Hepatic stellate cell (primary cell): ENCODE measurements around the gene CACNG5.
A peak's percentile ranks its signal among the peaks of the same experiment; 100 is the strongest.

Source experiments
- DNase-seq: peaks from one replicate; pipeline ENCODE4 v3.0.0; 2011; ENCODE audit warnings: low spot score

The CACNG5 gene

DNA sequence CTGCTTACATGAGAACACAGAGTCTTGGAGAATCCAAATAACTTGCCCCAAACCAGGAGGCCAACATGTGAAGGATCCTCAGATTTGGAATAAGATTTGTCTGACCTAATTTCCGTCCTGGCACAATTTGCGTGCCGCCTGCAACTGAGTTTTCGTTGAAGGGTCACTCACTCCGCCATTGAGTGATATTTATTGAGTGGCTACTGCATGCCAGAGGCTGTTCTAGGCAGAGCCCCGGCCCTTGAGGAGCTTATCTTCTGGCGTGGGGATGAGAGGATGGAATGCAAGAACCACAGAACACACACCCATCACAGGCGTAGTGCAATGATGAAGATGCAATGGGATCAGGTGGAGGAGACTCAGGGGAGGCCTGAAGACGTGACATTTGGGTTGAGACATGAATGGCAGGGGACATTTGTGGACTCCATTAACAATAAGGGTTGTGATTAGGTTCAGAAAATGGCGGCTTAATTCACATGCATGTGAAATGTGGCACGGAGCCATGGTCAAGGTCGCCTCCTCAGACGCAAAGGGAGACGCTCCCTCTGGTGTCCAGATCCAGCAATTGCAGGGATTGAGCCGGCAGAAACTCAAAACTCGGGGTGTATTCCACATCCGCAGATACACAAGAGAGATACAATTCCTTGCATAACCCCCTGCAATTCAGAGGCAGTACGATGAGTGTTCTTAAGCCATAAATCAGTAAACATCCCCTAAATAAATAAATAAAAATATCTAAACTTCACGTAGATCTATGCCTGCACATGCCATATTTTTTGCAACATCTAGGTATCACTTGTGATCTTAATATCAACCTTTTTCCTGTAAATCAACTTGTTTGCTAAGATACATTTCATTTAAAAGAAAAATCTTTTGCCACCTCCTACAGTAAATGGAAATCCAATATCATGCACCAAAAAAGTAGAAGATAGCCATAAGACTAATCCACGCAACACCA lies 71.7 kb downstream of the CACNG5 start:
- peak; percentile 61 for DNase-seq

GRCh38 chr17:66909804-66910373 lies 75.0 kb downstream of the CACNG5 start:
- no peak for DNase-seq

DNA sequence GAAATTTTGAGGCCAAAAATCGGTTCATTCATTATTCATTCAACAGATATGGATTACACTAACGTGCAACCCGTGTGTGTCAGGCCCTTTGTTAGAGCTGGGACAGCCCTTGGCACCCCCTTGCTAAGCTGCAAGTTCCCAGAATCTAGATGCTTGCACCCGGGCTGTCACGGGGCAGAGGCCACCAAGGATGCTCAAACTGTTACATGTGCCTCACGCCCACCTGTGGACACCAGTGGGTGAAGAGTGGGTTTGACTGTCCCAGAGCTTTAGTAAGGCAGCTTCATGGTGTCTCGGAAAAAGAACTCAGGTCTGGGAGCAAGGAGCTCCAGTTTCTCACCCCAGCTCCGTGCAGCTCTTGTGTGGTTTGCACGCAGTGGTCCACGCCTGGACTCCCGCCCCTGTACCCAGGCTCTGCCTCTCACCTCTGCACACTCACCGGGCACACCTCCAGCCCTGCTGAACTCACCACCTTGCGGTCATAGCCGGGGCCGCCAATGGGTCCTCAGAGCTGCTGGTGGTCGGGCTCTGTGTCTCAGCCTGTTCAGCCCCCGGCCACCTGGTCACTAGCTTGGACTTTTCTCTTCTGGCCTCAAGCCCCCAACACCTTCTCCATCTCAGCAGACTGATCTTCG lies 75.9 kb downstream of the CACNG5 start:
- no peak for DNase-seq

DNA sequence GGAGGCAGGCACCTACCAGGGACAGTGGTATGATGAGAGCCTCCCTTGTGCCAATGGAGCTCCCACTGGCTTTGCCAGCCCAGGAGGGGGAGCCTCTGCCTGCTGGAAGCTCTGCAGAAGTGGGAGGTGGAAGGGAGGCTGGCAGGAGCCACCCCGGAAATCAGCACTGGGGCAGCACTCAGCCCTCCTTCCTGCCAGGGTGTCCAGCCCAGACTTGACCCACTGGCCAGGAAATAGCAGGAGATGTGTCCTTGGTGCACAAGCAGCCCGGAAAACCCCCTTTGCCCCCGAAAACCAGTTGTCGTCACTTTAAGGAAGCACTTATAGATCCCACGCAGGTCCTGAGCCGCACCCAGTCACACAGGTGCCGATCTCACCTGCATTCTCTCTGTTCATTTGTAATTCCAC lies 80.3 kb downstream of the CACNG5 start:
- DNase-seq: peak; percentile 21

DNA sequence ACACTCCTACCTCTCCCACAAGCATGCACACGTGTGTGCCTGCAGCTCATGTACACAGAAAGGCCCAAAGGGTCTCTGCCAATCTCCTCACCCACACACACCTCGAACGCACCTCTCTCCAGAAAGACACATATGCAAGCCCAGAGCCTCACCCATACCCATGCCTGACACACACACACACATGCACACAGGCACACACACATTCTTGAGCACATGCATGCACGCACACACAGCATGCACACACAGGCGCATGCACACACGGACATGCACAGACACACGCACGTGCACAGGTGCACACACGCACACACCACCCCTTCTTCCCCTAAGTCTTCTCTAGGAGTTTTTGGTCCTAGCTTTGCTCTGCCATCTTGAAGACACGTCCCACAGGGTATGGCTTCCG lies 80.9 kb downstream of the CACNG5 start:
- no peak for DNase-seq

- DNase-seq: no peak
Measured at GRCh38 chr17:66916946-66917345, 82.0 kb downstream of the CACNG5 start.

- no peak for DNase-seq
Measured at GRCh38 chr17:66918896-66919295, 84.0 kb downstream of the CACNG5 start.

GRCh38 chr17:66920435-66920834 lies 85.5 kb downstream of the CACNG5 start:
- DNase-seq: no peak

- no peak for DNase-seq
Measured at GRCh38 chr17:66920950-66921349, 86.0 kb downstream of the CACNG5 start.

DNA sequence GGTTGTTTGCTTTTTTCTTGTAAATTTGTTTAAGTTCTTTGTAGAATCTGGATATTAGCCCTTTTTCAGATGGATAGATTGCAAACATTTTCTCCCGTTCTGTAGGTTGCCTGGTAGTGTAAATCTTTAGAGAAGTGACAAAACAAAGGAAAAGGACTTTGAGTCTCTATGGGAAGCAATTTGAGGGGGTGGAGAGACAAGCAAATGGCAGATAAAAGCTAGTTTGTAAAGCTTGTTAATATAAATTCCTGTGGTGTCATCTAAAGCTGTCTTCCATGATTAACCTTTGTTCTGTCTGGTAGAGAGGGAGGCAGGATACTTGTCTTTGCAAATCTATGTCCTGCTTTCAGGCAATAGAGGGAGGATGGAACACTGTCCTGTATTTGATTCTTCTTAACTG lies 89.0 kb downstream of the CACNG5 start:
- DNase-seq: no peak

- no peak for DNase-seq
Measured at GRCh38 chr17:66925811-66926500, 91.0 kb downstream of the CACNG5 start.

DNA sequence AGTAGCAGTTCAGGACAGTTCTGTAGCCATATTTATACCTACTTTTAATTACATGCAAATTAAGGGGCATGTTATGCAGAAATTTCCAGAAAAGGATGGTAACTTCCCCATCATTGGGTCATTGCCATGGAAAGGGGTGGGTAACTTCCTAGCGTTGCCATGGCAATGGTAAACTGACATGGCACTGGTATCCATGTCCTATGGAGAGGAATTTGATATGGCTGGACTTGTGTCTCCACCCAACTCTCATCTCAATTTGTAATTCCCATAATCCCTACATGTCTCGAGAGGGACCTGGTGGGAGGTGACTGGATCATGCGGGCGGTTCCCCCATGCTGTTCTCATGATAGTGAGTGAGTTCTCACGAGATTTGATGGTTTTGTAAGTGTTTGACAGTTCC lies 94.0 kb downstream of the CACNG5 start:
- no peak for DNase-seq

GRCh38 chr17:66929591-66929990 lies 94.7 kb downstream of the CACNG5 start:
- no peak for DNase-seq

GRCh38 chr17:66930933-66931332 lies 96.0 kb downstream of the CACNG5 start:
- no peak for DNase-seq

GRCh38 chr17:66932311-66932710 lies 97.4 kb downstream of the CACNG5 start:
- DNase-seq: no peak

DNA sequence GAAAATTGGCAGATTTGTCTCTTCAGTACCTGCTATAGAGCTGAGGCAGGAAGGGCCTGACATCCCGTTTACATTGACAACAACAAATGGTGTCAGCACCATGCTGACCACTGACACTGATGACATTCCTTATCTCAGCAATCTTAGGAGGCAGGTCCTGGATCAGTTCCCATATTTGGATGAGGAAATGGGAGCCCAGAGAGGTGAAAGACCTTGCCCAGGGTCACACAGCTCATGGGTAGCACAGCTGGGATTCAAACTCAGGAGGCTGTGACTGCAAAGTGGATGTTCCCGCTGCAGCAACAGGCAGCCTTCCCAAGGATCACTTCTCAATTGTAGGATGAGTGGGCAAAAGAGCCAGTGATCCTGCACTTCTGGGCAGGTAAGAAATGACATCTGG lies 99.1 kb downstream of the CACNG5 start:
- DNase-seq: no peak
